Hematopoietic multipotent progenitor cell treated with erythropoietin and hydrocortisone succinate and interleukin-3 and kit ligand, for 17 days (in vitro differentiated cells): ENCODE measurements around the gene RXRA.

Experiments used
- DNase-seq: peaks from one replicate; pipeline ENCODE4 v3.0.0-alpha.2; 2015; ENCODE audit warnings: low spot score

RXRA gene

DNA sequence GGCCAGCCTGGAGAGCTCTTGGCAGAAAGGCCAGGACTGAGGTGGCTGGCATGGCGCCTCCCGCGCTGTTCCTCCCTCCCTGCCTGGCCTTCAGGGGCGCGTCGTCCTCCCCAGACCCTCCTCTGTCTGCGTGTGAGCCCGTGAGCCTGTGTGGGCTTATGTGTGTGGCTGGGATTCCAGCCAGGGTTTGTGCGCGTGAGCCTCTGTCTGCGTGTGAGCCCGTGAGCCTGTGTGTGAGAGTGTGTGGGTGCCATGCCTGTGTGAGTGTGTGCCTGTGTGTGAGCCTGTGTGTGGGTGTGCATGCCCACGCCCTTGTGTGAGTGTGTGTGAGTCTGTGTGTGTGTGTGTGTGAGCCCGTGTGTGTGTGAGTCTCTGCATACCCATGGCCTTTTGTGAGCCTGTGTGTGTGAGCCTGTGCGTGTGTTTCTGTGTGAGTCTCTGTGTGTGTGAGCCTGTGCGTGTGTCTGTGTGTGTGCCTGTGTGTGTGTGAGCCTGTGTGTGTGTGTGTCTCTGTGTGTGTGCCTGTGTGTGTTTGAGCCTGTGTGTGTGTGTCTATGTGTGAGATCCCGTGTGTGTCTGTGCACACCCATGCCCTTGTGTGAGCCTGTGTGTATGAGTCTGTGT is 13.0 kb downstream of the RXRA start:
- peak; percentile 61 for DNase-seq

DNA sequence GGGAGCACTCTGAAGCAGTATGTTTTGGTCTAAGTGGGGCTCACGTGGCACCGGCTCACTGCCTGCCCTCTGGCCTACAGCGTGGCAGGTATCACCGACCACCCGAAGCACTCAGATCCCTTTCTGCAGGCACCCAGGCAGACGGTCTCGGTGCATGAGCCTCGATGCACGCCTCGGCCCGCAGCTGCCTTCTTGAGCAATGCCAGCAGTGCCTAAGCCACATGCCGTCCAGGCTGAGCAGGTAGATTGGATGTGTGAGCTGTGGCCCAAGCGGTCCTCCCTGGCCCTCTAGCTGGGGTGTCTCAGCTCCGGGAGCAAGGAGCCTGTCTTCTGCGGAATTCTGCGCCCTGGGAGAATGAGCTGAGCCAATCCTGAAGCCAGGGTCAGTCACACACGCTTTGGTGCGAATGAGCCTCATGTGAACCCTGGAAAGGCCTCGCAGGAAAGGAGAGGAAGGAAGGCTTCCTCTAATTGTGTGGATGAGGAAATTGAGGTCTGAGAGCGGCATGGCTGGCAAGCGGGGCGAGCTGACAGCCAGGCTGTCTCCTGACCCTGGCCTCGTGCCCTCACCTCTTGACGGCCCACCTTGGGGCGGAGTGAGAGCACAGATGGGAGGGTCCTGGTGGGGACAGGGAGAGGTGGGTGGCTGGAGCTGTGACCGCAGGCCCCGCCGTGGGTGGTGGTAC is 14.4 kb downstream of the RXRA start:
- no peak for DNase-seq

DNA sequence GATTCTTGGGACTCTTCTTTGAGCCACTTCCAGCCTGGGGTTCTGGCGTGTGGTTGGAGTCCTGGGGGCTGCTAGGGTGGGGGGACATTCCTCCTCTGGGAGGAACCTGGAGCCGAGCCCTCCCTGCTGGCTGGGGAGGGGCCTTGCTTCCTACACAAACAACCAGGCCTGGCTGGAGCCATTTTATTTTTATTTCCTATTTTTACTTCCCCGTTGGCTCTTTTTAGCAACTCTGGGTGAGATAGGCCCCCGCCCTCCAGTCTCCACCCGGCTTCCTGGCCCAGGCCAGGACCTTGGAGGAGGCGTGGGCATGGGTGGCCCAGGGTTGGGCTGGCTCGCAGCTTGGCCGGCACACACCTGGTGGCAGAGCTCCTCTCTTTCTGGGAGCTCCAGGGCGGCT is 15.1 kb downstream of the RXRA start:
- DNase-seq, result peak; percentile 66

DNA sequence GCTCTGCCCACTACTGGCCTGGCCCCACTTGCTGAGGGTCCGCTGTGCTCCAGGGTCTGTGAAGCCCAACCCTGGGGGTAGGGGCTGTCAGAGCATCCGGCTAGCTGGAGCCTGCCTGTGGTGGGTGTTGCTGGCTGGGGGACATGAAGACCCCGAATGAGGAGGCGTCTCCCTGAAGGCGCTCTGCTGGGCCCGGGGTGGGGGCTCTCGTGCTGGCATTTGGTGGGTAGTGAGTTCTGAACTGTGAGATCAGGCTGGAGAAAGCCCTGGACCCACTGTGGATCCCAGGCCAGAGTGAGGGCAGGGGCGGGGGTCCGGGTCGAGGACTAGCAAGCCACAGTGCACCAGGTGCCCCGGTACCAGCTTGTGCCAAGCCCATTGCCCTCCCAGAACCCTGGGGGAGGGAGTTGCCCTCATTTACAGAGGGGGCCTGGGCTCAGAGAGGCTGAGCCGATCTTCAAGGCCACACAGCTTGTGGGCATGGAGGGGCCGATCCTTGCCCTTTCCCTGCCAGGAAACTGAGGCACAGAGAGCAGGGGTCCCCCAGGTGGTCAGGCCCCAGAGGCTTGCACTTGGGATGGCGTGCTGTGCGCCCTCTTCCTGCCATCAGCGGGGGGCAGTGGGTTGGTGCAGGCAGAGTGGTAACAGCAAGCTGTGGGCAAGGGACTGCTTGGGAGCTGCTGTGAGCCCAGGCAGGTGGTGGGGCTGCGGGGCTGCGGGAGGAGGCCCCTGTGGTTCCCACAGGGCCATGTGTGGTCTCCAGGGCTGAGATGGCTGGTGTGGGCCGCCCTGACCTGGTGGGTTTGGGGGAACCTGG is 15.9 kb downstream of the RXRA start:
- DNase-seq, result no peak

- no peak for DNase-seq
Observed at GRCh38 chr9:134342746-134343115, 16.5 kb downstream of the RXRA start.

- no peak for DNase-seq
Observed at GRCh38 chr9:134343637-134344036, 17.4 kb downstream of the RXRA start.

DNA sequence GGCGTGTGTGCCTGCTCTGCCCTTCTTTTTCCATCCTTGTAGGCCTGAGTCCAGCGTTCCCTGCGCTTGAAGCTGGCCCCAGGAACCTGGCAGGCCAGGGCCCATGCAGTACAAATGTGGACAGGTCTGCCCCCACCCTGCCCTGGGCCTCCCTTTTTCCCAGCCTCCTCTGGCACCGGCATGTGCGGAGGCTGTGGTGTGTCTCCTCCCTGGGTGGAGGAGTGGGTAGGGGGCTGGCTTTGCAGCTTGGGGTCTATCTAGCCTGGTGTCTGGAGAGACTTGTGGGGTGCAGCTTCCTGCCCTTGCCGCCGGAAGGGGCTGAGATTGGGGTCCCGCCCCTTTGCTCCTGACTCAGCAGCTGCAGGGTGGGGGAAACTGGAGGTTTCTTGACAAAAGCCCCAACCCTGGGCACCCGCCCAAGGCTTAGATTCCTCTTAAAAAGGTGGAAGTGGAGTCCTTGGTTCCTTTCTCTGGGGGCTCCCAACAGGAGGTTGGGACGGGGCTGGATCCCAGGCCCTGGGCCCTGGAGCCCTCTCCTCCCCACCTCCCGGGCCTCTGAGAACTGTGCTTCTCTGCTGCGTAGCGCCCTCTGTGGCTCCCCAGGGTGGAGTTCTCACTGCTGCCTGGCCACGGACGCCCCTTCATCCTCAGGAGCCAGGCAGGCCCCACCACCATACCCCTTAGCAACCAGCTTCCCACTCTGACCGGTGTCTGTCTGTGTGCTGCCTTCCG is 18.0 kb downstream of the RXRA start:
- no peak for DNase-seq

GRCh38 chr9:134344800-134345310 is 18.6 kb downstream of the RXRA start:
- no peak for DNase-seq

DNA sequence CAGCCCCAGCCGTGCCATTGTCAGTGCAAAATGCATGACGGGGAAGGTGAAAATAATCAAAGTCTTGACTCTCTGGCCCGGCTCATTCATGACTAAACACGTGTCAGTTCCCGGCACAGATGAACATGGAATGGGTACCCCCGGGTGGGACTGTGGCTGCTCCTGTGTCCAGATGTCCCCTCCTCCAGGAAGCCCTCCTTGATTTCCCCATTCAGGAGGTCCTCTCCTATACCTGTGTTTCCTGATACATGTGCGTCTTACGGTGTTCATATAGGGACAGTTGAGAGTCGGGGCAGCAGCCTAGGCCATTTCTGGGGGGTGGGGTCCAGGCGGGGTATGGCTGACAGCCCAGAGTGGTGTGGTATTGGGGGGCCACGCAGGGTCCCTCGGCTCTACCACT is 19.5 kb downstream of the RXRA start:
- no peak for DNase-seq

GRCh38 chr9:134346151-134346550 is 19.9 kb downstream of the RXRA start:
- DNase-seq, result no peak

DNA sequence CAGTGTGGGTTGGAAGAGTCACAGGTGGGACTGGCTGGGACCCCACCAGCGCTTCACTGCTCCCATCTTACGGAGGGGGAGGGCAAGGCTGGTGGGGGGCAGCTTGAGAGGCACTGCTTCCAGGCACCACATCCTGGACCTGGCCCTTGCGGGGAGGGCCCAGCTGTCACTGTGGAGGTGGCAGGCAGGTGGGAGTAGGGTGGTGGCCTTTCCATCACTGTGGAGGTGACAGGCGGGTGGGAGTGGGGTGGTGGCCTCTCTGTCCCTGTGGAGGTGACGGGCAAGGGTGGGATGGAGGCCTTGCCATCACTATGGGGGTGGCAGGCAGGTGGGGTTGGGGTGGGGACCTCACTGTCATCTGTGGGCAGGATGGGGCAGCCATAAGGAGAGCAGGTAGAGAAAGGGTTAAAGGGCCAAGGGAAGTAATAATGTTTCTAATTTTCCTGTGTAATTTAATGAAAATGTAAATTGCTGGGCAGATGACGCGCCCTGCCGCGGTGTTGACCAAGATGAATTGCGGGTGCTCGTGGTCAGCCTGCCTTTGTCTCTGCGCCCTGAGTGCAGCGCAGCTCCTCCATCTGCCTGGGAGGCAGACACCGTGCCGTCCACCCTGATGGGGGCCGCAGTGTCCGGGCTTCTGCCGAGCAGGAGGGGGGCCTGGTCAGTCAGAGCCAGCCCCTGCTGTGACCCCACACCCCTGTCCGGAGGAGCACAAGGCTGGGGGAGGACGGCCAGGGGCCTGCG is 20.8 kb downstream of the RXRA start:
- no peak for DNase-seq

- DNase-seq, result no peak
Observed at GRCh38 chr9:134347996-134348395, 21.7 kb downstream of the RXRA start.

DNA sequence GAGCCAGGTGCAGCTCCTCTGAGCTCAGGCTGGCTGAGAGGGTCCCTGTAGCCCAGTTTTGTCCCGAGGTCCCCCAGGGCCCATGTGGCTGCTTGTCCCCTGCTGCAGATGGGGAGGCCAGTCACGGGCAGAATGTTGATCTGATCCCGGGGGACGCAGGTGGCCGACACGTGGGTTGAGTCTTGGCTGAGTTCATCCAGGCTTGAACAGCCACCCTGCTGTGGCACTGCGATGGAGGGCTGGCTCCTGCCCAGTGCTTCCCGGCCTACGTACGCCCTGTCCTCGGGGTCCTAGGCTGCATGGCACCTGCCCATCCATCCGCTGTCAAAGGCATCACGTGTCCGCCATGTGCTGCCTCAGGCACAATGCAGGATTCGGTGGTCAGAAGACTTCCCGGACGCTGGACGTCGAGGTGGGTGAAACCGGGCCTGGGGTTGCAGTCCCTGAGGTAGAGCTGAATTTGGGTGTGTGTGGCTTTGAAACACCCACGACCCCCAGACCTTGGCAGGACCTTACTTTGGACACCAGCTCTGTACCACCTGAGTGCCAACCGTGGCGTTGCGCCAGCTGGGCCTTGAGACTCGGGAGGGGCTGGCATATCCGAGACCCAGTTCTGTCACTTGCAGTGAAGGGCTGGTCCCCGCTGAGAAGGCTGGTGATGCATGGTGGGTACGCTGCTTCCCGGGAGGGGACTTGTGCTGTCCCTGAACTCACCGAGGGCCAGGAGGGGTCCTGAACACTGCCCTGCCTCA is 22.3 kb downstream of the RXRA start:
- no peak for DNase-seq

DNA sequence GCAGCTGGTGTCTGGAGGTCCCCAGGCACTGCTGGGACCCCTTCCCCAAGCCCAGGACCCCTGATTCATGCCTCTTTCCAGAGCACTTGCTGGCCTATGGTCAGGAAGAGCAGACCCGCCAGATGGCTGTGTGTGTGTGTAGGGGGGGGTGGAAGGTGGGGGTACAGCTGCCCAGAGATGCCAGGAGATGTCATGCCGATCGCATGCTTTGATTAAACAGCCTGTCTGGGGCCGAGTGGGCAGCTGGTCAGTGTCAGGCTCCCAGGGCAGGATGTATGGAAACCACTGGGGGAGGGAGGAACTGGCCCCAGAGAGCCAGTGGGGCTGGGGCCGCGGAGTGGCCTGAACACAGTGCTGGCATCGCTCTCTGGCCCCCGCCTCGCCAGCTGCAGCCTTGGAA is 23.7 kb downstream of the RXRA start:
- DNase-seq, result no peak

DNA sequence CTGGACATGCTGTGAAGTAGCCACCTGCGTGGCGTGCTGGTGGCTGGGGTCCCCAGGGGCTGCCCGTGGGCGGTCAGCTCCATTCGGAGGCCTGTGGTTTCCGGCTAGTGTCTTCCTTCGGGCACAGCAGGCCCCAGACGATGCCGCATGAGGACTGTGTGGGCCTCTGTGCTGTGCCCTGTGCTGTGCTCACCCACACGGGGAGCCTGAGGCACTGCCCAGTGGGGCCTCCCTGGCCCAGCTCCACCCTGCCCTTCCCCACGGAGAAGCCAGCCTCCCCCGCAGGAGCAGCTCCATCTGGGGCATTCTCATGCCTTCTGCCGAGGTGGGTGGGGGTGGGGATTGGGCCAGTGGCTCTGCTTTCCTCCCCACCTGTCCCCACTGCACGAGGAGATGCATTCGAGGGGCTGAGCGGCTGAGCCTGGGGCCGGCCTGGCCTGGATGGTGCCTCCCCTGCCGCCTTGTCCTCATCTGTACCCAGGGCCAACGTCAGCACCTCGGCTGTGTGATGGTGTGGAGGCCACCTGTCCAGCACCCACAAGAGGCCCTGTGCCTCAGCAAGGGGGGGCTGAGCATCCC is 24.2 kb downstream of the RXRA start:
- DNase-seq, result no peak

DNA sequence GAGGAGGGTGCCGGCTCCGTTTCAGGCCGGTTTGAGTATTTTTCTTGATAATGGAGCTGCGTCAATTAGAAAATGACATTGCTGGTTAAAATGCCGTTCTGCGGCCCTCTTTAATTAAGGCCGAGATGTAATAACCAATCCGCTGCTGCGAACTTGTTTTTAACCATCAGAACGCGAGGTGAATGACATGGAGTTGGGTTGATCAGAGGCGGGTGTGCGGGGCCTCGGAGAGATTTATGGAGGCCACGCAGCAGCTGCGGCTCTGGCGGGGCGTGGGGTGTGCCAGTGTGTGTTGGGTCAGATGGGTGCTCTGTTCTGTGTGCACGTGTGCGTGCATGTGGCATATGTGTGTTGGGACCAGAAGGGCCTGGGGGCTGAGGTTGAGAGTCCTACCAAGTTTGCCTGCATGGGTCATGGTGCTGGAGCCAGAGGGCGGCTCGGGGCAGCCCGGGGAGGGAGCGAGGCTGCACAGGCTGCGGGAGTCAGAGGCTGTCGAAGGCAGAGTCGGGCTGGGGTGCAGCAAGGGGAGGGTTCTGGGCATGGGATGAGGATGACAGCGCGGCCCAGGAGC is 25.4 kb downstream of the RXRA start:
- no peak for DNase-seq

GRCh38 chr9:134352247-134352933 is 26.1 kb downstream of the RXRA start:
- no peak for DNase-seq

- no peak for DNase-seq
Observed at GRCh38 chr9:134353539-134353938, 27.3 kb downstream of the RXRA start.

GRCh38 chr9:134355158-134355557 is 28.9 kb downstream of the RXRA start:
- DNase-seq, result no peak
